KMS-11 (cell line): ENCODE data around the gene KRT1.

Source experiments
- H2AFZ ChIP-seq: fragments of 200-600 bp; sonication (generic); 2 replicates; pipeline ENCODE4 v1.6.1; 2016; ENCODE audit warnings: antibody characterized with exemption, mixed run types, low read depth
- H3K27ac ChIP-seq: fragments of 200-600 bp; sonication (generic); 2 replicates; pipeline ENCODE4 v1.6.1; 2016; ENCODE audit warnings: mild to moderate bottlenecking, mixed run types
- H3K27me3 ChIP-seq: fragments of 200-600 bp; sonication (generic); 2 replicates; pipeline ENCODE4 v1.6.1; 2017; ENCODE audit warnings: mild to moderate bottlenecking, low read depth, mixed run types, moderate library complexity; ENCODE audit not compliant: insufficient read depth
- H3K36me3 ChIP-seq: fragments of 200-600 bp; sonication (generic); 2 replicates; pipeline ENCODE4 v1.6.1; 2017; ENCODE audit warnings: mild to moderate bottlenecking, mixed run types; ENCODE audit not compliant: insufficient read depth
- H3K4me1 ChIP-seq: fragments of 200-600 bp; sonication (generic); 2 replicates; pipeline ENCODE4 v1.6.1; 2016; ENCODE audit warnings: mild to moderate bottlenecking, low read depth, mixed run types; ENCODE audit not compliant: poor library complexity, severe bottlenecking
- H3K4me2 ChIP-seq: fragments of 200-600 bp; sonication (generic); 2 replicates; pipeline ENCODE4 v1.7.0; 2016; ENCODE audit warnings: mild to moderate bottlenecking, mixed run types
- H3K4me3 ChIP-seq: fragments of 200-600 bp; sonication (generic); IDR thresholded peaks from 2 replicates; pipeline ENCODE4 v1.6.1; 2017; ENCODE audit warnings: low read depth, low read length, mixed read lengths; ENCODE audit not compliant: insufficient read depth
- H3K79me2 ChIP-seq: fragments of 200-600 bp; sonication (generic); 2 replicates; pipeline ENCODE4 v1.6.1; 2016; ENCODE audit warnings: low read depth, mixed run types; ENCODE audit not compliant: insufficient read depth
- H3K9ac ChIP-seq: fragments of 200-600 bp; sonication (generic); 2 replicates; pipeline ENCODE4 v1.6.1; 2016; ENCODE audit warnings: mild to moderate bottlenecking, mixed run types
- H4K20me1 ChIP-seq: fragments of 200-600 bp; sonication (generic); 2 replicates; pipeline ENCODE4 v1.6.1; 2016; ENCODE audit warnings: mild to moderate bottlenecking, mixed run types; ENCODE audit not compliant: insufficient read depth
- TF ChIP-seq, protein P1 (sequence below): fragments of 200-600 bp; sonication (generic); conservative IDR thresholded peaks from 2 replicates; pipeline ENCODE4 v1.6.1; 2017; ENCODE audit warnings: low read depth, mild to moderate bottlenecking, antibody characterized with exemption, low read length, moderate library complexity, mixed read lengths

Gene KRT1

DNA sequence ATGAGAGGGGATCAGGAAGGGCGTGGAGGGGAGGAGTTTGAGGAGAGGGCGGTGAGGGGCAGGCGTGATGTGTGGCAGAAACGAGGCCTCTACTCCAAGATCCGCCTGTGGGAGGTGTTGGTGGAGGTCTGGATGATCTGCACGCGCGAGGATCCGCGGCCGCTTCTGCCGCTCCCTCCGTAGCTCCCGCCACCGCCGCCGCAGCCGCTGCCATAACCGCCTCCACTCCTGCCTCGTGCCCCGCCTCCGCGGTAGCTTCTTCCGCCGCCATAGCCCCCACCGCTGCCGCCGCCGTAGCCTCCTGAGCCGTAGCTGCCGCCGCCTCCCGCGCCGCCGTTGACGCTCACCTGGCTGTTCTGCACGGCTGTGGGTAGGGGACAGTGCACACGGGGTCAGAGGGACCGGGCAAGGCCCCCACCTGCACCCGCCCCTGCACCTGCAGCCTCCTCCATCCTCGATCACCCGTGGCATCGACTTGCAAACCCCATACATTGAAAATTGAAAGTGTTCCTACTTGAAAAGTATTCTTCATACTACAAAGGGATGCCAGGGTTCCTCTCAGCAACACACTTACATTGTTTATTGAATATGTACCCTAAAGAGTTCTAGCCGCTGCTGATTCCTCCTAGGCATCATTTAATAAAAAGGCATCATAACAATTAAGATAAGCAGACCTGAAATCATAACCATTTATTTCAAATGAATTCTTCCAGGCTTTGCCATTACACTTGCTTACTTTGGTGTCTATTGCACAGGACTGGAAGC lies 11.1 kb upstream of the KRT1 start:
- Histone ChIP-seq H3K4me2 (no peak overlapping the region), H3K4me3 (no peak overlapping the region)
- TF ChIP-seq, protein P1, sequence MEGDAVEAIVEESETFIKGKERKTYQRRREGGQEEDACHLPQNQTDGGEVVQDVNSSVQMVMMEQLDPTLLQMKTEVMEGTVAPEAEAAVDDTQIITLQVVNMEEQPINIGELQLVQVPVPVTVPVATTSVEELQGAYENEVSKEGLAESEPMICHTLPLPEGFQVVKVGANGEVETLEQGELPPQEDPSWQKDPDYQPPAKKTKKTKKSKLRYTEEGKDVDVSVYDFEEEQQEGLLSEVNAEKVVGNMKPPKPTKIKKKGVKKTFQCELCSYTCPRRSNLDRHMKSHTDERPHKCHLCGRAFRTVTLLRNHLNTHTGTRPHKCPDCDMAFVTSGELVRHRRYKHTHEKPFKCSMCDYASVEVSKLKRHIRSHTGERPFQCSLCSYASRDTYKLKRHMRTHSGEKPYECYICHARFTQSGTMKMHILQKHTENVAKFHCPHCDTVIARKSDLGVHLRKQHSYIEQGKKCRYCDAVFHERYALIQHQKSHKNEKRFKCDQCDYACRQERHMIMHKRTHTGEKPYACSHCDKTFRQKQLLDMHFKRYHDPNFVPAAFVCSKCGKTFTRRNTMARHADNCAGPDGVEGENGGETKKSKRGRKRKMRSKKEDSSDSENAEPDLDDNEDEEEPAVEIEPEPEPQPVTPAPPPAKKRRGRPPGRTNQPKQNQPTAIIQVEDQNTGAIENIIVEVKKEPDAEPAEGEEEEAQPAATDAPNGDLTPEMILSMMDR, result no peak

DNA sequence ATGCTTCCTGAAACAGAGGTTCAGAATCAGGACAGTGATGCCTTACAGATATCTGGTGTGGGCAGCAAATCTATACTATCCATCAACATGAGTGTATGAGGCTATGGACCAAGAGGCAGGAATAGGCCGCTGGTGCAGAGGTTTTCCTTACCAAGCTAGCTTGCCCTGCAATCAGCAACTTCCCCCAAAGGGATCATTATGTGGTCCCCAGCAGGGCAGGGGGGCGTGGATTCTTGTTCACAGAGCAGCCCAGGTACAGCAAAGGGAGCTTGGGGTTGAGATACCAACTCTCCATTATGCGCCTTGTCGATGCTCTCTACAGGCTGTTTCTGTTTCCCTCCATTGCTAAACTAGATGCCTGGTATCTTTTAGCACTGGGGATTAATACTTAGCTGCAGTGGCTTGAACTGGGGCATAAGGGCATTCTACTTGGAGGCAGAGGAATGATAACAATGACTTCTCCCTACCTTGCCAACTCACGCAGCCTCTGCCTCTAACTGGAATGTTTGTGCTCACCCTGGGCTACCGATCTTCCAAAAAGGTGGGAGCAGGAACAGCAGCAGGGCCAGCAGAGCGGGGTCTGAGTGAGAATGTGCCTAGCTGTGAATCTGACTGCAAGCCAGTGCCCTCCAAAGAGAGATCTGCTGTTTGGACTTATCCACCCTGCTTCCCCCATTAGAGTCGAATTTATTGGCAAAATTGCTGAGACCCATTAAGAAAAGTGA lies 10.3 kb upstream of the KRT1 start:
- no peak overlapping the region for H3K4me2 ChIP-seq
- H3K27ac ChIP-seq, result no peak overlapping the region
- H3K9ac ChIP-seq, result no peak overlapping the region

More for the DNA sequence above, 11.1 kb upstream of the KRT1 start:
- H2AFZ ChIP-seq, result no peak overlapping the region
- no peaks in the 10 kb centered on the region for H3K4me1 ChIP-seq
- no peak overlapping the region for H3K27ac ChIP-seq
- H3K36me3 ChIP-seq, result no peaks in the 10 kb centered on the region
- no peak overlapping the region for H3K9ac ChIP-seq
- no peaks in the 10 kb centered on the region for H3K79me2 ChIP-seq
- no peaks in the 10 kb centered on the region for H4K20me1 ChIP-seq
- peaks cover 69% of the 10 kb centered on the region; the same call in 1 of the 2 replicates for H3K27me3 ChIP-seq

DNA sequence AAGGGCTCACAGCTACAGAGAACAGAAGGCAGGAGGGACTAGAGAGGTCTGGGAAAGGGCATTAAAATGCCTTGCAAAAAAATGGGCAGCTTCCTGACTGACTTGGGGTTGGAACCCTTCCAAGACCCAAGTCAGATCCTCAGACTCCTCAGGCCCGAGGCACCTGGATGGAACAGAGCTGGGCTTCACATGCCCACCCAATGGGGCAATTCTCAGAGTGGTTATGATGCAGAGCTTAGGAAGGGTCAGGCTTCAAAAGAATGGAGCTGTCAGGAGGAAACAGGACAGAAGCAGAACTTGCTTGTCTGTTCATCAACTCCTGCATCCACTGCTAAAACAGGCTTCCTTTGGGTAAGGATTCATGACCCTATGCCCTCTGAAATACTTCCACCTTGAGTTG lies 9.7 kb upstream of the KRT1 start:
- H3K9ac ChIP-seq, result no peak overlapping the region
- no peaks in the 10 kb centered on the region for H4K20me1 ChIP-seq
- no peak overlapping the region for H2AFZ ChIP-seq
- peaks cover 68% of the 10 kb centered on the region for H3K27me3 ChIP-seq
- H3K4me1 ChIP-seq, result no peaks in the 10 kb centered on the region
- H3K36me3 ChIP-seq, result no peaks in the 10 kb centered on the region
- no peak overlapping the region for H3K27ac ChIP-seq
- no peak overlapping the region for H3K4me3 ChIP-seq
- TF ChIP-seq, protein P1, result no peak
- no peaks in the 10 kb centered on the region for H3K79me2 ChIP-seq
- no peak overlapping the region for H3K4me2 ChIP-seq

More for the DNA sequence above, 10.3 kb upstream of the KRT1 start:
- TF ChIP-seq, protein P1, result no peak
- Histone ChIP-seq H2AFZ (no peak overlapping the region), H3K79me2 (no peaks in the 10 kb centered on the region), H3K4me3 (no peak overlapping the region), H3K4me1 (no peaks in the 10 kb centered on the region), H3K27me3 (peaks cover 70% of the 10 kb centered on the region), H4K20me1 (no peaks in the 10 kb centered on the region), H3K36me3 (no peaks in the 10 kb centered on the region)

DNA sequence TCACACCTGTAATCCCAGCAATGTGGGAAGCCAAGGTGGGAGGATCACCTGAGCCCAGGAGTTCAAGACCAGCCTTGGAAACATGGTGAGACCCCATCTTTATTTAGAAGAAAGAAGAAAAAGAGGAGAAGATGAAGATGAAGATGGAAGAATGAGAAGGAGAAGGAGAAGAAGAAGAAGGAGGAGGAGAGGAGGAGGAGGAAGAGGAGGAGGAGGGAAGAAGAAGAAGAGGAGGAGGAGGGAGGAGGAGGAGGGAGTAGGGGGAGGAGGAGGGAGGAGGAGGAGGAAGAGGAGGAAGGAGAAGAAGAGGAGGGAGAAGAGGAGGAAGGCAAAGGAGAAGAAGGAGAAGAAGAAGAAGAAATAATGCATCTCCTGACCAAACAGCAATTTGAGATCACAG lies 9.0 kb upstream of the KRT1 start:
- Histone ChIP-seq H3K4me2 (no peak overlapping the region), H3K27ac (no peak overlapping the region), H4K20me1 (no peaks in the 10 kb centered on the region), H3K27me3 (peaks cover 68% of the 10 kb centered on the region), H3K9ac (no peak overlapping the region), H3K36me3 (no peaks in the 10 kb centered on the region), H3K4me1 (no peaks in the 10 kb centered on the region), H3K79me2 (no peaks in the 10 kb centered on the region), H3K4me3 (no peak overlapping the region), H2AFZ (no peak overlapping the region)
- TF ChIP-seq, protein P1, result no peak
